GM23338 (cell line): Measurements from ENCODE around the gene S1PR1. TPM values are rescaled to one million over a fixed set of nuclear protein-coding genes. Genes with fewer than 3 reads are reported as not detected.
"Not testable (repeated sequence)": the region's sequence is repeated elsewhere in the genome, so short reads cannot be mapped to it uniquely, and the experiment has no call there.

Source experiments
- ATAC-seq: fragments of 200-7000 bp; cut with Tn5 transposase; 3 replicates; pipeline ENCODE4 v1.9.1; 2020
- DNase-seq: peaks from one replicate; pipeline ENCODE4 v3.0.0-alpha.2; 2015; ENCODE audit warnings: low spot score
- H2AFZ ChIP-seq: fragments of 200-600 bp; sonication (generic); 2 replicates; pipeline ENCODE4 v1.8.0; 2016; ENCODE audit warnings: antibody characterized with exemption, mild to moderate bottlenecking, moderate library complexity
- H3F3A ChIP-seq: fragments of 200-600 bp; sonication (generic); replicated peaks from 2 replicates; pipeline ENCODE4 v1.8.0; 2017; ENCODE audit warnings: antibody characterized with exemption, mixed run types, low read depth
- H3K27ac ChIP-seq: fragments of 200-600 bp; sonication (generic); 2 replicates; pipeline ENCODE4 v1.6.1; 2016; ENCODE audit warnings: low read depth
- H3K27me3 ChIP-seq: fragments of 200-600 bp; sonication (generic); 2 replicates; pipeline ENCODE4 v1.8.0; 2016; ENCODE audit warnings: mild to moderate bottlenecking, mixed run types, moderate library complexity; ENCODE audit not compliant: insufficient read depth
- H3K36me3 ChIP-seq: fragments of 200-600 bp; sonication (generic); 2 replicates; pipeline ENCODE4 v1.8.0; 2016; ENCODE audit warnings: mild to moderate bottlenecking; ENCODE audit not compliant: insufficient read depth
- H3K4me1 ChIP-seq: fragments of 200-600 bp; sonication (generic); 2 replicates; pipeline ENCODE4 v1.8.0; 2016; ENCODE audit warnings: mild to moderate bottlenecking, moderate library complexity; ENCODE audit not compliant: insufficient read depth
- H3K4me2 ChIP-seq: fragments of 200-600 bp; sonication (generic); 2 replicates; pipeline ENCODE4 v1.7.1; 2017; ENCODE audit warnings: mixed run types
- H3K4me3 ChIP-seq: fragments of 200-600 bp; sonication (generic); 2 replicates; pipeline ENCODE4 v1.6.1; 2016; ENCODE audit warnings: mixed run types
- H3K79me2 ChIP-seq: fragments of 200-600 bp; sonication (generic); replicated peaks from 2 replicates; pipeline ENCODE4 v1.8.0; 2017; ENCODE audit warnings: mild to moderate bottlenecking; ENCODE audit not compliant: insufficient read depth
- H3K9me2 ChIP-seq: fragments of 200-600 bp; sonication (generic); 2 replicates; pipeline ENCODE4 v1.8.0; 2017; ENCODE audit not compliant: insufficient read depth
- H4K20me1 ChIP-seq: fragments of 200-600 bp; sonication (generic); replicated peaks from 2 replicates; pipeline ENCODE4 v1.8.0; 2017; ENCODE audit warnings: mild to moderate bottlenecking; ENCODE audit not compliant: insufficient read depth
- H3K27ac Mint-ChIP-seq: 2 replicates; pipeline ENCODE4 v1.8.0; 2020; ENCODE audit warnings: inconsistent platforms, mild to moderate bottlenecking, moderate library complexity, mixed read lengths
- H3K27me3 Mint-ChIP-seq: 3 replicates; pipeline ENCODE4 v1.8.0; 2022; ENCODE audit warnings: low read depth, mild to moderate bottlenecking, moderate library complexity, mixed read lengths, inconsistent platforms; ENCODE audit not compliant: insufficient read depth, poor library complexity
- H3K36me3 Mint-ChIP-seq: 3 replicates; pipeline ENCODE4 v1.8.0; 2021; ENCODE audit warnings: low read depth, mild to moderate bottlenecking, inconsistent platforms, moderate library complexity, mixed read lengths
- H3K4me1 Mint-ChIP-seq: 3 replicates; pipeline ENCODE4 v1.8.0; 2020; ENCODE audit warnings: mild to moderate bottlenecking, inconsistent platforms, mixed read lengths
- H3K4me3 Mint-ChIP-seq: 3 replicates; pipeline ENCODE4 v1.8.0; 2021; ENCODE audit warnings: moderate library complexity, mild to moderate bottlenecking, inconsistent platforms, mixed read lengths
- H3K9me3 Mint-ChIP-seq: 3 replicates; pipeline ENCODE4 v1.8.0; 2020; ENCODE audit warnings: moderate library complexity, mild to moderate bottlenecking, inconsistent platforms, mixed read lengths
- CREB1 ChIP-seq: fragments of 250-450 bp; sonication (Bioruptor Pico); IDR thresholded peaks from 2 replicates; pipeline ENCODE4 v1.5.0; 2020; ENCODE audit warnings: low read depth, mild to moderate bottlenecking, moderate library complexity
- CTCF ChIP-seq, 2 experiments: fragments of 200-600 bp in 1 of 2; sonication (generic) in 1 of 2; conservative IDR thresholded peaks; 2 replicates each; pipeline versions ENCODE4 v1.5.1 to v1.6.1; 2016 to 2017; ENCODE audit warnings: antibody characterized with exemption in 2 of 2, low read depth in 2 of 2, mild to moderate bottlenecking in 2 of 2, moderate library complexity in 1 of 2
- EZH2 ChIP-seq: fragments of 200-600 bp; sonication (generic); IDR thresholded peaks from one replicate; pipeline ENCODE4 v1.8.0; 2017; ENCODE audit warnings: antibody characterized with exemption, mild to moderate bottlenecking, low read depth; ENCODE audit not compliant: unreplicated experiment
- EZH2phosphoT487 ChIP-seq: fragments of 200-600 bp; sonication (generic); IDR thresholded peaks from one replicate; pipeline ENCODE4 v1.8.1; 2018; ENCODE audit warnings: antibody characterized with exemption; ENCODE audit not compliant: unreplicated experiment
- JUNB ChIP-seq: IDR thresholded peaks from one replicate; pipeline ENCODE4 v1.6.1; 2016; ENCODE audit warnings: antibody characterized with exemption; ENCODE audit not compliant: unreplicated experiment
- NANOG ChIP-seq: IDR thresholded peaks from 2 replicates; pipeline ENCODE4 v1.6.1; 2016; ENCODE audit warnings: antibody characterized with exemption, borderline replicate concordance
- POLR2AphosphoS5 ChIP-seq: IDR thresholded peaks from 2 replicates; pipeline ENCODE4 v1.6.1; 2016; ENCODE audit warnings: antibody characterized with exemption, low read depth
- STAT1 ChIP-seq: IDR thresholded peaks from one replicate; pipeline ENCODE4 v1.6.1; 2016; ENCODE audit warnings: antibody characterized with exemption; ENCODE audit not compliant: unreplicated experiment
- ZNF114 ChIP-seq: fragments of 250-450 bp; sonication (Bioruptor Pico); IDR thresholded peaks from 2 replicates; pipeline ENCODE4 v1.5.0; 2020; ENCODE audit warnings: mild to moderate bottlenecking, moderate library complexity
- ZNF331 ChIP-seq: fragments of 250-450 bp; sonication (Bioruptor Pico); IDR thresholded peaks from 2 replicates; pipeline ENCODE4 v1.5.0; 2020; ENCODE audit warnings: low read depth, mild to moderate bottlenecking, moderate library complexity
- polyA plus RNA-seq: library from polyadenylated mRNA; unstranded; fragments of >200 nt; fragmentation: Nextera tagmentation; extraction: Ambion mirVana; gene quantifications from 2 replicates; pipeline ENCODE4 v1.2.1, GENCODE V29; 2016
- total RNA-seq: library from RNA; depleted of rRNA; stranded (reverse); fragments of >200 nt; shearing (Covaris generic); gene quantifications from 2 replicates; pipeline ENCODE4 v1.2.3, GENCODE V29; 2014

The S1PR1 gene
- total and polyA plus RNA-seq, 2 experiments from 2014 or later = 2.6 to 4.1 TPM

GRCh38 chr1:101228424-101229134, 8.2 kb upstream of the S1PR1 start:
- H3K4me3 Mint-ChIP-seq = no peak overlapping the region
- Histone ChIP-seq H3K36me3 (no peaks in the 10 kb centered on the region), H3K4me2 (no peak overlapping the region), H2AFZ (peak overlapping the region; percentile 74; the same call in 1 of the 2 replicates), H3K27me3 (no peaks in the 10 kb centered on the region), H3K79me2 (no peaks in the 10 kb centered on the region), H4K20me1 (no peaks in the 10 kb centered on the region), H3K9me2 (no peaks in the 10 kb centered on the region), H3F3A (no peaks in the 10 kb centered on the region), H3K4me1 (no peaks in the 10 kb centered on the region), H3K27ac (no peak overlapping the region), H3K4me3 (no peak overlapping the region)
- DNase-seq (no peak), ATAC-seq (no peak)
- peak overlapping the region; percentile 31; the same call in 1 of the 2 replicates for H3K27ac Mint-ChIP-seq
- H3K4me1 Mint-ChIP-seq = no peaks in the 10 kb centered on the region
- H3K36me3 Mint-ChIP-seq = no peaks in the 10 kb centered on the region
- TF ChIP-seq STAT1 (no peak), CREB1 (CRISPR knock-in tag) (no peak), NANOG (no peak), ZNF114 (CRISPR knock-in tag) (no peak), JUNB (no peak)
- H3K27me3 Mint-ChIP-seq = peaks cover 2% of the 10 kb centered on the region
- H3K9me3 Mint-ChIP-seq = no peaks in the 10 kb centered on the region

GRCh38 chr1:101232182-101232581, 4.6 kb upstream of the S1PR1 start:
- H3K4me3 ChIP-seq, DNase-seq, H3K27ac ChIP-seq, H3K9me2 ChIP-seq, H3K79me2 ChIP-seq, H3K4me3 Mint-ChIP-seq, H3K9me3 Mint-ChIP-seq, H3F3A ChIP-seq, H2AFZ ChIP-seq, H3K27ac Mint-ChIP-seq, H4K20me1 ChIP-seq, H3K36me3 Mint-ChIP-seq, H3K4me2 ChIP-seq, H3K36me3 ChIP-seq, ATAC-seq: not testable (repeated sequence)
- Mint-ChIP-seq H3K27me3 (peaks cover 26% of the 10 kb centered on the region), H3K4me1 (peaks cover 10% of the 10 kb centered on the region)
- Histone ChIP-seq H3K4me1 (peaks cover 13% of the 10 kb centered on the region), H3K27me3 (peaks cover 33% of the 10 kb centered on the region)

- Histone ChIP-seq H4K20me1 (no peaks in the 10 kb centered on the region), H2AFZ (no peak overlapping the region), H3F3A (peaks cover 4% of the 10 kb centered on the region; the same call in 1 of the 2 replicates), H3K4me1 (peaks cover 19% of the 10 kb centered on the region), H3K36me3 (no peaks in the 10 kb centered on the region), H3K9me2 (no peaks in the 10 kb centered on the region), H3K4me2 (no peak overlapping the region), H3K4me3 (no peak overlapping the region), H3K79me2 (no peaks in the 10 kb centered on the region), H3K27ac (no peak overlapping the region), H3K27me3 (peaks cover 46% of the 10 kb centered on the region)
- ATAC-seq = no peak
- Mint-ChIP-seq H3K27me3 (peaks cover 34% of the 10 kb centered on the region), H3K9me3 (no peaks in the 10 kb centered on the region), H3K4me3 (no peak overlapping the region), H3K4me1 (peaks cover 14% of the 10 kb centered on the region), H3K36me3 (no peaks in the 10 kb centered on the region), H3K27ac (no peak overlapping the region)
- DNase-seq = no peak
- TF ChIP-seq EZH2phosphoT487 (no peak), ZNF331 (CRISPR knock-in tag) (no peak), POLR2AphosphoS5 (no peak), CREB1 (CRISPR knock-in tag) (no peak), EZH2 (no peak), CTCF (conservative IDR thresholded peaks at IDR 0.05; ENCODE audit: low read depth in 2 of 2) (no peak), JUNB (no peak), STAT1 (no peak), ZNF114 (CRISPR knock-in tag) (no peak)
Measured at GRCh38 chr1:101233495-101233894, 3.3 kb upstream of the S1PR1 start.
